Thyroid gland (tissue), 4 donors: ENCODE data around the gene PSPN. TPM values are rescaled to one million over a fixed set of nuclear protein-coding genes. Genes with fewer than 3 reads are reported as not detected.
A peak's percentile ranks its signal among the peaks of the same experiment; 100 is the strongest.

Experiments used
- DNase-seq, 2 donors: peaks; one replicate each; pipeline ENCODE4 v3.0.0-alpha.2; 2019
- H3K27ac ChIP-seq, 3 donors: fragments of 200-600 bp; sonication (generic); 1 replicate in 2 of 3; 2 replicates in 1 of 3; pipeline ENCODE4 v1.5.1; 2016 to 2019; ENCODE audit warnings: mild to moderate bottlenecking in 1 of 3, moderate library complexity in 1 of 3
- H3K27me3 ChIP-seq: fragments of 200-600 bp; sonication (generic); one replicate; pipeline ENCODE4 v1.5.1; 2019
- H3K36me3 ChIP-seq, 2 donors: fragments of 200-600 bp; sonication (generic); one replicate each; pipeline ENCODE4 v1.5.1; 2016 to 2019
- H3K4me1 ChIP-seq, 2 donors: fragments of 200-600 bp; sonication (generic); one replicate each; pipeline ENCODE4 v1.5.1; 2017 to 2019
- H3K4me3 ChIP-seq, 3 donors: fragments of 200-600 bp; sonication (generic); replicated peaks in 1 of 3; 1 replicate in 2 of 3; 2 replicates in 1 of 3; pipeline ENCODE4 v1.5.1; 2016; ENCODE audit warnings: mild to moderate bottlenecking in 1 of 3
- H3K9me3 ChIP-seq: fragments of 200-600 bp; sonication (generic); one replicate; pipeline ENCODE4 v1.5.1; 2017
- CTCF ChIP-seq, 6 experiments: fragments of 200-600 bp in 3 of 6; fragments of 450-650 bp in 3 of 6; sonication (generic) in 3 of 6; IDR thresholded peaks; one replicate each; pipeline ENCODE4 v1.5.1; 2016 to 2019; ENCODE audit warnings: antibody characterized with exemption in 6 of 6, mild to moderate bottlenecking in 2 of 6, inconsistent platforms in 1 of 6, moderate library complexity in 1 of 6
- POLR2A ChIP-seq, 2 donors: fragments of 450-650 bp; IDR thresholded peaks; one replicate each; pipeline ENCODE4 v1.6.1; 2017; ENCODE audit warnings: antibody characterized with exemption in 2 of 2, mild to moderate bottlenecking in 2 of 2, moderate library complexity in 1 of 2
- WGBS, 2 donors: methylation state at CpG; one replicate each; pipeline ENCODE4 v1.1.5; 2017; 5-methylcytosine and 5-hydroxymethylcytosine counted together
- intact Hi-C: fragments of 100-400 bp; cut with DNase I; formaldehyde crosslinking; loops from one replicate; pipeline ENCODE4 v1.15.1; 2023
- total RNA-seq, 4 donors: library from RNA; depleted of rRNA; stranded (reverse); fragments of >200 nt; gene quantifications; one replicate each; pipeline ENCODE4 v1.2.3, GENCODE V29; 2016

Gene PSPN
- total RNA-seq, 4 donors from 2014 or later, result 1.1 to 6.7 (median 2.6) TPM

DNA sequence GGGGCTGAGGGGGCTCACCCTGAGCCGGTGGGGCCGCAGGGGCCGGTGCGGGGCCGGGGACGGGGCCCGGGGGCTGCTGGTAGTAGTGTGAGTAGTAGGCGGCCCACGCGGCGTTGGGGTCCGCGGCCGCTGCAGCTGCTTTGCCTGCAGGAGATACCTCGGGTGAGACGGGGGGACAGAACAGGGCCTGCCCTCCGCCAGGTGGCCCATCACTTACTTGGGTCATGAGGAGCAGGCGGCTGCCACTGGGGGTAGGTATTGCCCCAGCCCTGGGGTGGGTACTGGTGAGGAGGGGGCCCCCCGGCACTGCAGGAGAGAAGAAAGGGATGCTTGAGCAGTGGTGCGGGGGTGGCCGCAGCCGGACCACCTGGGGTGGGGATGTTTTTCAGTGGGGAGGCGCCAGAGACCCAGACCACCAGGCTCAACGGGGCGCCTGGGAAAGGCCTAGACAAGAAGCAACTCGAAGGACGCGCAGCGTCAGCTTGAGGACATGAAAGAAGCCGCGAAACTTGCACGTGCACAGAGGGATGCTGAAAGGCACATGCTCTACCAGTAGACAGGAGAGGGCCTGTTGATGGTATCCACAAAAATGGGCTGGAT, 40.0 kb upstream of the PSPN start:
- Histone ChIP-seq H3K4me1 (peaks cover 19 to 21% of the 10 kb centered on the region in 2 donors), H3K27me3 (no peaks in the 10 kb centered on the region), H3K4me3 (no peak overlapping the region), H3K9me3 (no peaks in the 10 kb centered on the region), H3K36me3 (peaks cover 65 to 69% of the 10 kb centered on the region in 2 donors), H3K27ac (no peak overlapping the region)
- TF ChIP-seq CTCF (IDR thresholded peaks at IDR 0.05) (no peak), POLR2A (IDR thresholded peaks at IDR 0.05) (no peak)
- WGBS, 2 donors, result 94 to 96% methylated on average over 20 to 25 of the region's 32 CpGs
- no peak for DNase-seq
- intact Hi-C loops, result no loop called here

GRCh38 chr19:6414793-6415590, 39.3 kb upstream of the PSPN start:
- Histone ChIP-seq H3K9me3 (no peaks in the 10 kb centered on the region), H3K27ac (no peak overlapping the region), H3K4me3 (no peak overlapping the region), H3K36me3 (peaks cover 59 to 62% of the 10 kb centered on the region in 2 donors), H3K27me3 (no peaks in the 10 kb centered on the region), H3K4me1 (peaks cover 19 to 21% of the 10 kb centered on the region in 2 donors)
- intact Hi-C loops, result no loop called here
- 92% methylated on average over 33 to 45 of the region's 47 CpGs for WGBS, 2 donors
- DNase-seq, result no peak
- no peak for TF ChIP-seq CTCF (IDR thresholded peaks at IDR 0.05)
- TF ChIP-seq POLR2A (IDR thresholded peaks at IDR 0.05), result no peak

DNA sequence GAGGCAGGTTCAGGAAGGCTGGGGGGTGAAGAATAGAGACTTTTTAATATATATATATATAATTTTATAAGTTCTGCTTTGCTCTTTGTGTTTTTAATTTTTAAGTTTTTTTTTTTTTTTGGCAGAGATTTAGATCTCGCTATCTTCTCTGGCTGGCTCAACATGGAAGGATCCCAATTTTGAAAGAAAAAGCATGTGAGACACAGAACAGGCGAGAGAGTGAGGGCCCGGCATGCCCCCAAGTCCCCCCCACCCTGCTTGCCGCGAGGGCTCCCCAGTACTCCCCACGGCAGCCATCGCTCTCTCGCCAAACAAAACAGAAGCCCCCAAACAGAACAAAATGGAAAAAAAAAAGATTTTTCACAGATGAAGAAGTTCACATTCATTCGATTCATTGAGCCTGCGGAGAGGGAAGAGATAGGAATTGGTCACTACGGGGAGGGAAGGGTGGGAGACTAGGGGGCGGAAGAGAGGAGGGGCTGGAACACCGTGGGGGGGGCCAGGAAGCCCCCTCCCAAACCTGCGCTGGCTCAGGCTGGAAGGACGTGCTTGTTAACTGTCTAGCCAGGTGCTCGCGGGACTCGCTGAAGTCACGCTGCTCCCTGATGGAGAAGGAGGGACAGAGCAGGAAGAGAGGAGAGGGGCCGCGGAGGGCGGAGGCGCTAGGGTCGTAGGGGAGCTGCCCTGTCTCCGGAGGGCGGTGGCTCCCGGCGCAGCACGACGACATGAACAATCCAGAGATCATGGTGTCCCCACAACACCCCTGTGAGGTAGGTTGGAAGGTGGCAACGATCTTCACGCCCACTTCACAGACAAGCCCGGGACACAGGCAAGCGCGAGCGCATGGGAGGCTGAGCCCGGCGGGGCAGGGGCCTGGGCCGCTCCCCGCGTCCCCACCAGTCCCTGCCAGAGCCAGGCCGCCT, 38.2 kb upstream of the PSPN start:
- Histone ChIP-seq H3K36me3 (peaks cover 49 to 52% of the 10 kb centered on the region in 2 donors), H3K27ac (peak overlapping the region; percentile 8 to 73 (median 64)), H3K4me3 (no peak overlapping the region), H3K9me3 (no peaks in the 10 kb centered on the region), H3K4me1 (peaks cover 19 to 21% of the 10 kb centered on the region in 2 donors), H3K27me3 (no peaks in the 10 kb centered on the region)
- 68 to 73% methylated on average over 42 of the region's 42 CpGs for WGBS, 2 donors
- no peak for TF ChIP-seq CTCF (IDR thresholded peaks at IDR 0.05)
- TF ChIP-seq POLR2A (IDR thresholded peaks at IDR 0.05), result no peak
- intact Hi-C loops, result no loop called here
- no peak for DNase-seq

GRCh38 chr19:6413291-6413690, 37.6 kb upstream of the PSPN start:
- DNase-seq, result peak; percentile 34 to 44
- TF ChIP-seq POLR2A (IDR thresholded peaks at IDR 0.05) (no peak), CTCF (IDR thresholded peaks at IDR 0.05) (no peak)
- Histone ChIP-seq H3K9me3 (no peaks in the 10 kb centered on the region), H3K27ac (peak overlapping the region; percentile 29 to 75 (median 73)), H3K4me1 (peaks cover 19 to 21% of the 10 kb centered on the region in 2 donors), H3K36me3 (peaks cover 42 to 45% of the 10 kb centered on the region in 2 donors), H3K4me3 (no peak overlapping the region), H3K27me3 (no peaks in the 10 kb centered on the region)
- 23 to 32% methylated on average over 10 of the region's 10 CpGs for WGBS, 2 donors
- intact Hi-C loops, result no loop called here
